Stomach (tissue), 9 donors: ENCODE data around the gene TBC1D4. TPM values are rescaled to one million over a fixed set of nuclear protein-coding genes. Genes with fewer than 3 reads are reported as not detected.

Experiments used
- DNase-seq, 2 donors: peaks; one replicate each; pipeline versions ENCODE4 v3.0.0 to v3.0.0-alpha.2; 2013 to 2019
- H3K27ac ChIP-seq, 5 donors: fragments of 200-600 bp in 4 of 5; sonication (generic) in 4 of 5; one replicate each; pipeline ENCODE4 v1.5.1; 2013 to 2019; ENCODE audit warnings: mild to moderate bottlenecking in 1 of 5, moderate library complexity in 1 of 5
- H3K27me3 ChIP-seq, 3 donors: fragments of 200-600 bp; sonication (generic); one replicate each; pipeline ENCODE4 v1.5.1; 2017 to 2019; ENCODE audit warnings: mixed run types in 1 of 3
- H3K36me3 ChIP-seq, 4 donors: fragments of 200-600 bp; sonication (generic); 1 replicate in 3 of 4; 2 replicates in 1 of 4; pipeline ENCODE4 v1.5.1; 2016 to 2019
- H3K4me1 ChIP-seq, 4 donors: fragments of 200-600 bp; sonication (generic); one replicate each; pipeline ENCODE4 v1.5.1; 2016 to 2019
- H3K4me3 ChIP-seq, 4 donors: fragments of 200-600 bp; sonication (generic) in 3 of 4; one replicate each; pipeline ENCODE4 v1.5.1; 2016 to 2019; ENCODE audit warnings: mild to moderate bottlenecking in 1 of 4
- H3K9me3 ChIP-seq, 4 donors: fragments of 200-600 bp; sonication (generic); one replicate each; pipeline ENCODE4 v1.5.1; 2016 to 2019
- EP300 ChIP-seq: sonication (generic); formaldehyde crosslinking; IDR thresholded peaks from one replicate; pipeline ENCODE4 v1.6.1; 2017; ENCODE audit warnings: antibody characterized with exemption
- POLR2A ChIP-seq, 4 donors: fragments of 450-650 bp; IDR thresholded peaks; one replicate each; pipeline ENCODE4 v1.6.1; 2016; ENCODE audit warnings: antibody characterized with exemption in 4 of 4, control low read depth in 2 of 4, mild to moderate bottlenecking in 1 of 4, moderate library complexity in 1 of 4
- POLR2AphosphoS5 ChIP-seq, 3 donors: sonication (generic); formaldehyde crosslinking; IDR thresholded peaks; one replicate each; pipeline ENCODE4 v1.6.1; 2016; ENCODE audit warnings: antibody characterized with exemption in 3 of 3
- WGBS, 5 donors: extraction: QIAGEN DNeasy Blood & Tissue Kit in 3 of 5; methylation state at CpG; one replicate each; pipeline versions ENCODE4 v1.1.5 to v1.1.7; 2013 to 2018; 5-methylcytosine and 5-hydroxymethylcytosine counted together
- intact Hi-C: fragments of 100-400 bp; cut with DNase I; formaldehyde crosslinking; loops from one replicate; pipeline ENCODE4 v1.15.1; 2023; ENCODE audit warnings: low total_unique reads
- polyA plus RNA-seq, 3 donors: library from polyadenylated mRNA; stranded (reverse); fragments of 200-250 nt; gene quantifications; one replicate each; pipeline ENCODE4 v1.2.3, GENCODE V29; 2013
- total RNA-seq, 5 donors: library from RNA; depleted of rRNA; stranded (reverse); fragments of >200 nt; gene quantifications; one replicate each; pipeline versions ENCODE4 v1.1.0 to v1.2.3, GENCODE V29; 2014 to 2016
- TF ChIP-seq, protein P1 (sequence below), 7 experiments: fragments of 450-650 bp in 4 of 7; fragments of 200-600 bp in 3 of 7; sonication (generic) in 3 of 7; IDR thresholded peaks; one replicate each; pipeline ENCODE4 v1.5.1; 2016 to 2019; ENCODE audit warnings: antibody characterized with exemption in 7 of 7, control low read depth in 2 of 7, mild to moderate bottlenecking in 1 of 7
- donor health status: healthy with polysubstance abuse.
- donor health status: Bipolar disorder and iron deficiency.
- donor health status: healthy.

The TBC1D4 gene
- total and polyA plus RNA-seq, 8 donors = 4.9 to 47.8 (median 27.3) TPM

DNA sequence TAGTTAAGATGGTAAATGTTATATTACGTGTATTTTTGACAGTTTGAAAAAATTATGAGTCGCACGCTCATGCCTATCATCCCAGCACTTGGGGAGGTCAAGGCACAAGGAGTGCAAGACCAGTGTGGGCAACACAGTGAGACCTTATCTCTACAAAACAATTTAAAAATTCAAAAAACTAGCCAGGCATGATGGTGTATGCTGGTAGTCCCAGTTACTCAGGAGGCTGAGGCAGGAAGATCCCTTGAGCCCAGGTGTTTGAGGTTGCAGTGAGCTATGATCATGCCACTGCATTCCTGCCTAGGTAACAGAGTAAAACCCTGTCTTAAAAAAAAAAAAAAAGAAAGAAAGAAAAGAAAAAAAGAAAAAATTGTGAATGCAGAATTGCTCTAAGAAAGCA lies 58.0 kb downstream of the TBC1D4 start:
- intact Hi-C loops = no loop called here
- 90 to 98% (median 96%) methylated on average over 3 of the region's 3 CpGs for WGBS, 5 donors
- Histone ChIP-seq H3K4me3 (no peak overlapping the region), H3K4me1 (peaks cover 0 to 13% (median 5%) of the 10 kb centered on the region in 4 donors), H3K9me3 (no peaks in the 10 kb centered on the region), H3K27me3 (no peaks in the 10 kb centered on the region), H3K27ac (no peak overlapping the region), H3K36me3 (no peaks in the 10 kb centered on the region)
- TF ChIP-seq, protein P1, sequence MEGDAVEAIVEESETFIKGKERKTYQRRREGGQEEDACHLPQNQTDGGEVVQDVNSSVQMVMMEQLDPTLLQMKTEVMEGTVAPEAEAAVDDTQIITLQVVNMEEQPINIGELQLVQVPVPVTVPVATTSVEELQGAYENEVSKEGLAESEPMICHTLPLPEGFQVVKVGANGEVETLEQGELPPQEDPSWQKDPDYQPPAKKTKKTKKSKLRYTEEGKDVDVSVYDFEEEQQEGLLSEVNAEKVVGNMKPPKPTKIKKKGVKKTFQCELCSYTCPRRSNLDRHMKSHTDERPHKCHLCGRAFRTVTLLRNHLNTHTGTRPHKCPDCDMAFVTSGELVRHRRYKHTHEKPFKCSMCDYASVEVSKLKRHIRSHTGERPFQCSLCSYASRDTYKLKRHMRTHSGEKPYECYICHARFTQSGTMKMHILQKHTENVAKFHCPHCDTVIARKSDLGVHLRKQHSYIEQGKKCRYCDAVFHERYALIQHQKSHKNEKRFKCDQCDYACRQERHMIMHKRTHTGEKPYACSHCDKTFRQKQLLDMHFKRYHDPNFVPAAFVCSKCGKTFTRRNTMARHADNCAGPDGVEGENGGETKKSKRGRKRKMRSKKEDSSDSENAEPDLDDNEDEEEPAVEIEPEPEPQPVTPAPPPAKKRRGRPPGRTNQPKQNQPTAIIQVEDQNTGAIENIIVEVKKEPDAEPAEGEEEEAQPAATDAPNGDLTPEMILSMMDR (IDR thresholded peaks at IDR 0.05) = no peak
- TF ChIP-seq POLR2AphosphoS5 (IDR thresholded peaks at IDR 0.05) (no peak), POLR2A (IDR thresholded peaks at IDR 0.05) (no peak)
- no peak for DNase-seq

- Histone ChIP-seq H3K4me3 (no peak overlapping the region), H3K27me3 (no peaks in the 10 kb centered on the region), H3K4me1 (peaks cover 14 to 29% (median 20%) of the 10 kb centered on the region in 4 donors), H3K27ac (no peak overlapping the region), H3K36me3 (no peaks in the 10 kb centered on the region), H3K9me3 (no peaks in the 10 kb centered on the region)
- no peak for DNase-seq
- intact Hi-C loops = no loop called here
- 85 to 100% (median 97%) methylated on average over 1 of the region's 1 CpG for WGBS, 5 donors
- TF ChIP-seq EP300 (no peak), POLR2A (IDR thresholded peaks at IDR 0.05) (no peak), POLR2AphosphoS5 (IDR thresholded peaks at IDR 0.05) (no peak)
- TF ChIP-seq, protein P1 (IDR thresholded peaks at IDR 0.05) = no peak
Observed at GRCh38 chr13:75422028-75422427, 59.9 kb downstream of the TBC1D4 start.

DNA sequence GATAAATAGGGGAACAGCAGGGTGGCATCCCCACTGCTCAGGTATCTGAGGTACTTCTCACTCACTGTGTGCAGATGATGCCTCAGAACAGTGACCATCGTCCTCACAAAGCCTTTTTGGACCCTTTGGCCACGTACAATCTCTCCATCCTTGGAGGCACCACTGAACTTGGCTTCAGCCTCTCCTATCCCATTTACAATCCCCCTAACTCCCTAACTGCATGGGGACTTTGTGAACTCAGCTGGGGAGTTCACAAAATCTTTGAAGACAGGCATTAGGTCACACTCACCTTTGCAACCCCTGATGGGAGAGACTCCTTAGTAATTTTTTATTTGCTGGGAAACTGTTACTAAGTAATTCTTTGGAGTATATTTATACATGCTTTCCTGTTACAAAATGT lies 60.8 kb downstream of the TBC1D4 start:
- Histone ChIP-seq H3K4me3 (no peak overlapping the region), H3K4me1 (peaks cover 21 to 38% (median 28%) of the 10 kb centered on the region in 4 donors), H3K36me3 (no peaks in the 10 kb centered on the region), H3K27me3 (no peaks in the 10 kb centered on the region), H3K27ac (no peak overlapping the region), H3K9me3 (no peaks in the 10 kb centered on the region)
- 87 to 92% (median 91%) methylated on average over 2 of the region's 2 CpGs for WGBS, 5 donors
- DNase-seq = no peak
- TF ChIP-seq POLR2AphosphoS5 (IDR thresholded peaks at IDR 0.05) (no peak), EP300 (no peak), POLR2A (IDR thresholded peaks at IDR 0.05) (no peak)
- TF ChIP-seq, protein P1 (IDR thresholded peaks at IDR 0.05) = no peak
- intact Hi-C loops = no loop called here

DNA sequence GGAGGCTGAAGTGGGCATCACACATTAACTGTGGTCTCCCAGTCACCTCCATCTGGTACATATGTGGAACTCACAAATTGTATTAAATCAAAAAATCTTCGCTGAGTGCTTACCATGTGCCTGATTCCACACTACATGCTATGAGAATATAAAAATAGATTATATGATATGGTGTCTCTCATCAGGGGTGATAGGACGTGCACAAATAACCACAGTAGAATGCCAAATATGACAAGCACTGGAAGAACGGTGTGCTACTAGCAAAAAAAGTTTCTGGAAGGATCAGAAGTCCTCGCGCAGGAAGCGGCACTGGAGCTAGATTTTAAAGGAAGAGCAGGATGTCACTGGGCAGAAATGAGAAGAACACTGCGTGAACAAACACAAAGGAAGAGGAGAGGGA lies 62.3 kb downstream of the TBC1D4 start:
- 89 to 96% (median 90%) methylated on average over 7 of the region's 7 CpGs for WGBS, 5 donors
- TF ChIP-seq POLR2A (IDR thresholded peaks at IDR 0.05) (no peak), POLR2AphosphoS5 (IDR thresholded peaks at IDR 0.05) (no peak), EP300 (no peak)
- TF ChIP-seq, protein P1 (IDR thresholded peaks at IDR 0.05) = no peak
- Histone ChIP-seq H3K36me3 (no peaks in the 10 kb centered on the region), H3K4me3 (no peak overlapping the region), H3K27ac (no peak overlapping the region), H3K9me3 (no peaks in the 10 kb centered on the region), H3K4me1 (peaks cover 21 to 47% (median 34%) of the 10 kb centered on the region in 4 donors), H3K27me3 (no peaks in the 10 kb centered on the region)
- intact Hi-C loops = no loop called here
- no peak for DNase-seq
